Fibroblast of lung (primary cell): ENCODE results near the gene CCDC78.

Experiments used
- EZH2 ChIP-seq: IDR thresholded peaks from 2 replicates; pipeline ENCODE4 v1.5.1; 2012; ENCODE audit warnings: low read length, control low read depth, mild to moderate bottlenecking; ENCODE audit errors: missing control alignments
- TF ChIP-seq, protein P1 (sequence below), 2 donors: IDR thresholded peaks in 1 of 2; conservative IDR thresholded peaks in 1 of 2; 1 replicate in 1 of 2; 2 replicates in 1 of 2; pipeline ENCODE4 v1.5.1; 2011 to 2012; ENCODE audit warnings: low read length in 2 of 2, control low read depth in 1 of 2, inconsistent platforms in 1 of 2, low read depth in 1 of 2, mild to moderate bottlenecking in 1 of 2

DNA sequence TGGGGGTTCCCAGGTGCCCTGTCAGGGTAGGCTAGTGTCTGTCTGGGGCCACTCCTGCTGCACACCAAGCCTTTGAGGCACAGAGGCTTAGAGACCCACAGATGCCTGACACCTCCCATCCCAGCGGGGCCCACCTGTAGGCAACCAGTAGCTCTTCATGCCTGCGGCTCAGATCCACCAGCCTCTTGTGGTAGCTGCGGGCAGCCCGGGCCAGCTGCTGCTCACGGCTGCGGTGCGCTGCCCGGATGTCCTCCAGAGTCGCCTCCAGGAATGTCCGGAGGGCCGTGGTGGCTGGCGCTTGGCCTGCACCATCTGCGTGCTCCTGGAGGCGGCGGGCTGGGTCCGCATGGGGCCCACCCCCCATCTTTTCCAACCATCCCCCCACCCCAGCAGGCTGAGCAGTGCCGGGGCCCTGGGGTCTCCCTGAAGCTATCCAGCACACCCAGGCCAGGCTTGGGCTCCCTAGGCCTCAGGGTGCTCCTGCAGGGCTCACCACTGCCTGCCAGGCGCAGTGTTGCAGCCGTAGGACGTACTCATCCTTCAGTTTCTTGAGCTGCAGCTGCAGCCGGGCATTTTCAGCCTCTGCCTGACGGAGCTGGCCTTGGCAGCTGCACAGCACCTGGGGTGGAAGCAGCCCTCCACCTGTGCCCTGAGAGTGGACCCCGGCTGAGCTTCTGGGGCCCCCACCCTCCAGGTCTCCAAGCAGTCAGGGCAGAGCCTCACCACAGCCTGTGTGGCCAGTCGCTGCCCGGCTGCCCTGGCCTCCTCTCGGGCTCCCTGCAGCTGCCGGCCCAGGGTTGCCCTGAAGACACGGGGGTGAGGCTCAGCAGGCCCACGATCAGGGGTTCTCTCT, 1.8 kb downstream of the CCDC78 start:
- TF ChIP-seq, protein P1, sequence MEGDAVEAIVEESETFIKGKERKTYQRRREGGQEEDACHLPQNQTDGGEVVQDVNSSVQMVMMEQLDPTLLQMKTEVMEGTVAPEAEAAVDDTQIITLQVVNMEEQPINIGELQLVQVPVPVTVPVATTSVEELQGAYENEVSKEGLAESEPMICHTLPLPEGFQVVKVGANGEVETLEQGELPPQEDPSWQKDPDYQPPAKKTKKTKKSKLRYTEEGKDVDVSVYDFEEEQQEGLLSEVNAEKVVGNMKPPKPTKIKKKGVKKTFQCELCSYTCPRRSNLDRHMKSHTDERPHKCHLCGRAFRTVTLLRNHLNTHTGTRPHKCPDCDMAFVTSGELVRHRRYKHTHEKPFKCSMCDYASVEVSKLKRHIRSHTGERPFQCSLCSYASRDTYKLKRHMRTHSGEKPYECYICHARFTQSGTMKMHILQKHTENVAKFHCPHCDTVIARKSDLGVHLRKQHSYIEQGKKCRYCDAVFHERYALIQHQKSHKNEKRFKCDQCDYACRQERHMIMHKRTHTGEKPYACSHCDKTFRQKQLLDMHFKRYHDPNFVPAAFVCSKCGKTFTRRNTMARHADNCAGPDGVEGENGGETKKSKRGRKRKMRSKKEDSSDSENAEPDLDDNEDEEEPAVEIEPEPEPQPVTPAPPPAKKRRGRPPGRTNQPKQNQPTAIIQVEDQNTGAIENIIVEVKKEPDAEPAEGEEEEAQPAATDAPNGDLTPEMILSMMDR (conservative IDR thresholded peaks at IDR 0.05 in 1 of 2, IDR thresholded peaks at IDR 0.05 in 1 of 2; ENCODE audit: low read depth in 1 of 2, low read length in 2 of 2) = no peak
- TF ChIP-seq EZH2 = no peak
